HEK293T (cell line): ENCODE data around the gene SMAD4.

Experiments used
- CTCF ChIA-PET: fragments of 350-600 bp; formaldehyde crosslinking; extraction: SDS; loops from one replicate; lab custom pipeline; 2021; ENCODE audit warnings: antibody characterized with exemption, inconsistent platforms; lab: Yijun Ruan, JAX
- POLR2A ChIA-PET: fragments of 350-600 bp; formaldehyde crosslinking; extraction: SDS; loops from one replicate; lab custom pipeline; 2020; ENCODE audit warnings: antibody characterized with exemption, inconsistent platforms; lab: Yijun Ruan, JAX
- DNase-seq: peaks from one replicate; pipeline ENCODE4 v3.0.0; 2012; ENCODE audit warnings: mixed read lengths; ENCODE audit errors: extremely low spot score
- ARNT ChIP-seq: fragments of 450-650 bp; IDR thresholded peaks from 2 replicates; pipeline ENCODE4 v1.6.1; 2017; ENCODE audit warnings: mild to moderate bottlenecking
- BHLHE40 ChIP-seq: fragments of 450-650 bp; IDR thresholded peaks from 2 replicates; pipeline ENCODE4 v1.6.1; 2016; ENCODE audit warnings: mild to moderate bottlenecking, moderate library complexity, borderline replicate concordance
- CTBP1 ChIP-seq: fragments of 450-650 bp; IDR thresholded peaks from 2 replicates; pipeline ENCODE4 v1.6.1; 2016; ENCODE audit warnings: borderline replicate concordance
- ELF4 ChIP-seq: fragments of 450-650 bp; IDR thresholded peaks from 2 replicates; pipeline ENCODE4 v1.6.1; 2017; ENCODE audit warnings: antibody characterized with exemption
- FOXA1 ChIP-seq: fragments of 450-650 bp; IDR thresholded peaks from 2 replicates; pipeline ENCODE4 v1.6.1; 2016; ENCODE audit warnings: mild to moderate bottlenecking
- FOXK2 ChIP-seq: fragments of 450-650 bp; IDR thresholded peaks from 2 replicates; pipeline ENCODE4 v1.6.1; 2016; ENCODE audit warnings: mild to moderate bottlenecking
- FOXM1 ChIP-seq: fragments of 450-650 bp; IDR thresholded peaks from 2 replicates; pipeline ENCODE4 v1.6.1; 2017; ENCODE audit warnings: mild to moderate bottlenecking, borderline replicate concordance
- HDGF ChIP-seq: fragments of 450-650 bp; IDR thresholded peaks from 2 replicates; pipeline ENCODE4 v1.6.1; 2017; ENCODE audit warnings: antibody characterized with exemption, borderline replicate concordance
- L3MBTL2 ChIP-seq: fragments of 450-650 bp; conservative IDR thresholded peaks from 2 replicates; pipeline ENCODE4 v1.6.1; 2016; ENCODE audit warnings: mild to moderate bottlenecking
- LEF1 ChIP-seq: fragments of 450-650 bp; IDR thresholded peaks from 2 replicates; pipeline ENCODE4 v1.6.1; 2017; ENCODE audit warnings: mild to moderate bottlenecking, borderline replicate concordance
- NFRKB ChIP-seq: fragments of 450-650 bp; IDR thresholded peaks from 2 replicates; pipeline ENCODE4 v1.6.1; 2016; ENCODE audit warnings: mild to moderate bottlenecking, moderate library complexity
- SP1 ChIP-seq: fragments of 450-650 bp; IDR thresholded peaks from 2 replicates; pipeline ENCODE4 v1.6.1; 2017
- SUZ12 ChIP-seq: fragments of 450-650 bp; IDR thresholded peaks from 2 replicates; pipeline ENCODE4 v1.6.1; 2016; ENCODE audit warnings: mild to moderate bottlenecking
- TARDBP ChIP-seq: fragments of 450-650 bp; IDR thresholded peaks from 2 replicates; pipeline ENCODE4 v1.6.1; 2016
- ZNF384 ChIP-seq: fragments of 450-650 bp; IDR thresholded peaks from 2 replicates; pipeline ENCODE4 v1.6.1; 2016
- TF ChIP-seq, protein P1 (sequence below): fragments of 450-650 bp; IDR thresholded peaks from 2 replicates; pipeline ENCODE4 v1.6.1; 2016

The SMAD4 gene

GRCh38 chr18:51009072-51009471, 20.9 kb upstream of the SMAD4 start:
- POLR2A ChIA-PET = interaction anchor here (1.0 to 1.7 kb wide), 2 partner anchors 21 to 130 kb away, joined by 4 read pairs; partner anchors contain the start of genes ME2 and SMAD4
- no peak for DNase-seq
- TF ChIP-seq, protein P1, sequence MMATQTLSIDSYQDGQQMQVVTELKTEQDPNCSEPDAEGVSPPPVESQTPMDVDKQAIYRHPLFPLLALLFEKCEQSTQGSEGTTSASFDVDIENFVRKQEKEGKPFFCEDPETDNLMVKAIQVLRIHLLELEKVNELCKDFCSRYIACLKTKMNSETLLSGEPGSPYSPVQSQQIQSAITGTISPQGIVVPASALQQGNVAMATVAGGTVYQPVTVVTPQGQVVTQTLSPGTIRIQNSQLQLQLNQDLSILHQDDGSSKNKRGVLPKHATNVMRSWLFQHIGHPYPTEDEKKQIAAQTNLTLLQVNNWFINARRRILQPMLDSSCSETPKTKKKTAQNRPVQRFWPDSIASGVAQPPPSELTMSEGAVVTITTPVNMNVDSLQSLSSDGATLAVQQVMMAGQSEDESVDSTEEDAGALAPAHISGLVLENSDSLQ = no peak
- TF ChIP-seq NFRKB (no peak), SUZ12 (no peak), FOXK2 (no peak), CTBP1 (no peak), ZNF384 (no peak), ARNT (no peak), L3MBTL2 (no peak), TARDBP (no peak), ELF4 (no peak)
- CTCF ChIA-PET = interaction anchor here (0.7 kb wide), 1 partner anchor 187 kb away, joined by 4 read pairs; no protein-coding TSS in a partner anchor

DNA sequence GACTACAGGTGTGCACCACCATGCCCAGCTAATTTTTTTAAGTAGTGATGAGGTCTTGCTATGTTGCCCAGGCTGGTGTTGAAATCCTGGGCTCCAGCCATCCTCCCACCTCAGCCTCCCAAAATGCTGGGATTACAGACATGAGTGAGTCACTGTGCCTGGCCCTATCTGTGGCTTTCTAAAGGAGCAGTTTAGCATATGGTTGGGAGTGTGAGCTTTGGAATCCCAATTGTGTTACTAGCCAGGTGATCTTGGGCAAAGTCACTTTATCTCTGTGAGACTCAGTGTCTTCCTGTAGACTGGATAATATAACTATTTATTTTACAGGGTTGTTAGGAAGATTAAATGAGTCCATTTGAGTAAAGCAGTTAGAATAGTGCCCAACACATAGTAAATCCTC, 19.8 kb upstream of the SMAD4 start:
- ChIA-PET CTCF (no interaction called here), POLR2A (interaction anchor here (1.7 kb wide), 1 partner anchor 131 kb away, joined by 4 read pairs; the partner anchor contains the start of gene ME2)
- DNase-seq = no peak
- TF ChIP-seq SUZ12 = no peak
- TF ChIP-seq ELF4 = no peak
- no peak for TF ChIP-seq SP1
- TF ChIP-seq TARDBP = no peak
- TF ChIP-seq NFRKB = no peak
- no peak for TF ChIP-seq BHLHE40
- no peak for TF ChIP-seq HDGF
- TF ChIP-seq L3MBTL2 = no peak
- TF ChIP-seq LEF1 = no peak
- no peak for TF ChIP-seq CTBP1

DNA sequence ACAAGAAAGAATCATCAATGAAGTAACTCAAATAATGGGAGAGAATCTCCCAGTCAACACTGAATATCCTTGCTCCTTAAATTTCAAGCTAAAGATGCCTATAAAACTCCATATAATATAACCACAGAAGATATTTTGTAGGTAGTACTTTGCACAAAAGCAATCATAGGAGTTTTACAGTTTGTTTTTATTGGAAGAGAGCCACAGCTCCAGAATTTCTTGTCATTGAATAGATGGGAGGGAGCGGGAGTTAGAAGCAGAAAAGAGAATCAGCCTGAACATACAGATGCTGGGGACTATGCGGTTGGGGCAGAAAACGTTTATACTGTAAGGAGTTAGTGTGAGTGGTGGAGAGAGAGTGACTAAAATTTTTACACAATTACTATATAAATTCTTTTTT, 18.3 kb upstream of the SMAD4 start:
- CTCF ChIA-PET = no interaction called here
- POLR2A ChIA-PET = interaction anchor here (0.9 kb wide), 1 partner anchor 18 kb away, joined by 6 read pairs; the partner anchor contains the start of gene SMAD4
- DNase-seq = no peak
- TF ChIP-seq L3MBTL2 = no peak
- no peak for TF ChIP-seq TARDBP
- TF ChIP-seq BHLHE40 = no peak
- TF ChIP-seq ARNT = no peak
- no peak for TF ChIP-seq HDGF
- no peak for TF ChIP-seq FOXK2
- no peak for TF ChIP-seq FOXM1
- no peak for TF ChIP-seq ZNF384
- no peak for TF ChIP-seq NFRKB
- TF ChIP-seq SP1 = no peak

GRCh38 chr18:51012441-51012840, 17.6 kb upstream of the SMAD4 start:
- no peak for TF ChIP-seq SUZ12
- no peak for TF ChIP-seq NFRKB
- TF ChIP-seq FOXM1 = no peak
- TF ChIP-seq ZNF384 = no peak
- TF ChIP-seq, protein P1 = no peak
- no peak for TF ChIP-seq TARDBP
- no peak for TF ChIP-seq FOXA1
- no peak for TF ChIP-seq HDGF
- TF ChIP-seq SP1 = no peak
- TF ChIP-seq CTBP1 = no peak
- no peak for TF ChIP-seq L3MBTL2
- no peak for TF ChIP-seq ELF4
- TF ChIP-seq LEF1 = no peak
- TF ChIP-seq FOXK2 = no peak
- TF ChIP-seq ARNT = no peak
- TF ChIP-seq BHLHE40 = no peak
- ChIA-PET CTCF (no interaction called here), POLR2A (no interaction called here)
- DNase-seq = no peak

GRCh38 chr18:51013259-51013658, 16.8 kb upstream of the SMAD4 start:
- POLR2A ChIA-PET = no interaction called here
- TF ChIP-seq SUZ12 (no peak), CTBP1 (no peak), FOXM1 (no peak), FOXK2 (no peak), ELF4 (no peak), NFRKB (no peak), BHLHE40 (no peak), ARNT (no peak), SP1 (no peak), ZNF384 (no peak), HDGF (no peak), FOXA1 (no peak), L3MBTL2 (no peak), TARDBP (no peak), LEF1 (no peak)
- TF ChIP-seq, protein P1 = no peak
- no peak for DNase-seq
- CTCF ChIA-PET = no interaction called here

DNA sequence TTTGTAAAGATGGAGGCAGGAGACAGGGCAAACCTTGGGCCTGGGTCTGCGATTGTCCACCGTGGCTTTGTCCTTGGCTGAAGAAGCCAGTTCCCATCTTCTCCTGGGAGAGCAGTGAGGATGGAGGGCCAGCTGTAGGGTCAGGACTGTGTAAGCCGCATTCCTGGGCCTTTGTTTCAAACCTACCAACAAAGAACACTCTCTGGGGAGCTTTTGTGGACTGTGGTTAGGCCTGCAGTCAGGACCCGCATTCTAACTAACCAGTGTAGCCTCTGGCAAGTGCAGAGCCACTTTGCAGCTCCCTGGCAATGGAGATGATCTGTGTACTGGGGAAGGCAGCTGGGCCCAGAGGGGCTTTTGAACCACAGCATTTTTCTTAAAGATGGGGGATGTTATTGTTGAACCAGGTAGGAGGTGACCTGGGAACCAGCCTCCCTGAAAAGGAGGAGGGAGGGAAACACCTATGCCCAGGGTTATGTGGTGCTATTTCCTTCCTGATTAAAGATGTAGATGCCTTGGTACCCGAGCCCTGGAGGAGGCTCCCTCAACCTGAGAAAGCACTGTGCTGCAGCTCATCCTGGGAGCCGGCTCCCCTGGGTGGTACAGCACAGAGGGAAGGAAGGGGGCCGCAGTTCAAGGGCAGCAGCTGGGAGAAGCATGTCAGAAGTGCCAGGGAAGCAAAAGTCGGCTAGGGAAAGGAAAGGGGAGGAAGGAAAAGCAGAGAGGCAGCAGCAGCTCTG, 12.7 kb upstream of the SMAD4 start:
- ChIA-PET CTCF (no interaction called here), POLR2A (no interaction called here)
- no peak for DNase-seq
- TF ChIP-seq BHLHE40 = no peak
- no peak for TF ChIP-seq FOXA1
- TF ChIP-seq SUZ12 = no peak
- TF ChIP-seq, protein P1 = no peak
- TF ChIP-seq SP1 = no peak
- TF ChIP-seq LEF1 = no peak
- TF ChIP-seq FOXK2 = no peak
- no peak for TF ChIP-seq L3MBTL2
